IMR-90 (cell line): ENCODE measurements around the gene MYEOV. TPM values are rescaled to one million over a fixed set of nuclear protein-coding genes. Genes with fewer than 3 reads are reported as not detected.

ENCODE experiments used
- ATAC-seq: fragments of 200-7000 bp; cut with Tn5 transposase; 2 replicates; pipeline ENCODE4 v1.9.1; 2020; ENCODE audit warnings: low read depth, mild to moderate bottlenecking, moderate library complexity
- BruUV-seq: library from RNA; stranded (reverse); fragments of 400-500 nt; replicated peaks from 2 replicates; lab custom pipeline; 2021; lab: Mats Ljungman, UMichigan
- CTCF ChIA-PET: fragments of 300-600 bp; formaldehyde crosslinking; extraction: SDS; loops from one replicate; lab custom pipeline; 2021; ENCODE audit warnings: antibody characterized with exemption; lab: Yijun Ruan, JAX
- POLR2A ChIA-PET: fragments of 300-600 bp; sonication (Branson Sonifier 250); formaldehyde crosslinking; loops from one replicate; lab custom pipeline; 2022; ENCODE audit warnings: antibody characterized with exemption; ENCODE audit not compliant: unreplicated experiment; lab: Charles Lee
- DNase-seq: peaks from one replicate; pipeline ENCODE4 v3.0.0; 2013
- H2AFZ ChIP-seq: replicated peaks from 2 replicates; pipeline ENCODE3; 2013; ENCODE audit warnings: low read length, mild to moderate bottlenecking; ENCODE audit not compliant: poor library complexity
- H2AK5ac ChIP-seq: 2 replicates; pipeline ENCODE4 v1.6.1; 2013; ENCODE audit warnings: low read depth, low read length, inconsistent platforms
- H2AK9ac ChIP-seq: replicated peaks from 2 replicates; pipeline ENCODE3; 2013; ENCODE audit warnings: mild to moderate bottlenecking, low read depth, low read length, moderate library complexity; ENCODE audit not compliant: poor library complexity
- H2BK120ac ChIP-seq: 2 replicates; pipeline ENCODE4 v1.6.1; 2013; ENCODE audit warnings: low read depth, low read length, inconsistent platforms
- H2BK15ac ChIP-seq: 3 replicates; pipeline ENCODE4 v1.6.1; 2013; ENCODE audit warnings: low read depth, low read length, inconsistent platforms
- H2BK20ac ChIP-seq: 2 replicates; pipeline ENCODE4 v1.6.1; 2013; ENCODE audit warnings: low read depth, mild to moderate bottlenecking, inconsistent platforms, low read length, moderate library complexity
- H2BK5ac ChIP-seq: 2 replicates; pipeline ENCODE4 v1.6.1; 2013; ENCODE audit warnings: mild to moderate bottlenecking, low read depth, low read length, inconsistent platforms; ENCODE audit not compliant: poor library complexity, severe bottlenecking
- H3K14ac ChIP-seq: replicated peaks from 2 replicates; pipeline ENCODE4 v1.6.1; 2013; ENCODE audit warnings: low read depth, low read length, inconsistent platforms
- H3K18ac ChIP-seq: 2 replicates; pipeline ENCODE4 v1.6.1; 2013; ENCODE audit warnings: low read depth, low read length, control low read depth
- H3K23ac ChIP-seq: 2 replicates; pipeline ENCODE4 v1.6.1; 2013; ENCODE audit warnings: low read depth, low read length, inconsistent platforms
- H3K27ac ChIP-seq: 2 replicates; pipeline ENCODE4 v1.5.1; 2013; ENCODE audit warnings: mild to moderate bottlenecking, control low read depth, low read length; ENCODE audit not compliant: insufficient read depth
- H3K27me3 ChIP-seq: 2 replicates; pipeline ENCODE4 v1.6.1; 2013; ENCODE audit warnings: low read length; ENCODE audit not compliant: control insufficient read depth, insufficient read depth
- H3K36me3 ChIP-seq: 2 replicates; pipeline ENCODE4 v1.6.1; 2013; ENCODE audit warnings: low read length, mixed read lengths; ENCODE audit not compliant: control insufficient read depth, insufficient read depth
- H3K4ac ChIP-seq: 2 replicates; pipeline ENCODE4 v1.6.1; 2013; ENCODE audit warnings: low read depth, low read length, inconsistent platforms
- H3K4me1 ChIP-seq: 2 replicates; pipeline ENCODE4 v1.6.1; 2013; ENCODE audit warnings: low read length, mixed read lengths; ENCODE audit not compliant: control insufficient read depth, insufficient read depth
- H3K4me2 ChIP-seq: 2 replicates; pipeline ENCODE4 v1.6.1; 2013; ENCODE audit warnings: low read depth, mild to moderate bottlenecking, control low read depth, low read length, moderate library complexity
- H3K4me3 ChIP-seq: 2 replicates; pipeline ENCODE4 v1.5.1; 2013; ENCODE audit warnings: low read depth, mild to moderate bottlenecking, control low read depth, low read length, moderate library complexity; ENCODE audit not compliant: insufficient read depth
- H3K56ac ChIP-seq: 2 replicates; pipeline ENCODE4 v1.6.1; 2013; ENCODE audit warnings: low read length, inconsistent platforms; ENCODE audit not compliant: insufficient read depth; ENCODE audit errors: extremely low read depth
- H3K79me1 ChIP-seq, 2 experiments: 2 replicates each; pipeline ENCODE4 v1.6.1; 2013; ENCODE audit warnings: low read length in 2 of 2, inconsistent platforms in 1 of 2, low read depth in 1 of 2
- H3K9ac ChIP-seq: 2 replicates; pipeline ENCODE4 v1.6.1; 2013; ENCODE audit warnings: low read depth, low read length, control low read depth
- H3K9me1 ChIP-seq: 2 replicates; pipeline ENCODE4 v1.6.1; 2013; ENCODE audit warnings: low read length, inconsistent platforms; ENCODE audit not compliant: insufficient read depth
- H3K9me3 ChIP-seq: 2 replicates; pipeline ENCODE4 v1.6.1; 2013; ENCODE audit warnings: low read length; ENCODE audit not compliant: control insufficient read depth, insufficient read depth
- H4K20me1 ChIP-seq: 2 replicates; pipeline ENCODE4 v1.6.1; 2013; ENCODE audit warnings: low read length, inconsistent platforms; ENCODE audit not compliant: insufficient read depth
- H4K5ac ChIP-seq: 2 replicates; pipeline ENCODE4 v1.6.1; 2013; ENCODE audit warnings: mild to moderate bottlenecking, low read depth, low read length, control low read depth
- H4K8ac ChIP-seq, 2 experiments: 2 replicates each; pipeline ENCODE4 v1.6.1; 2013; ENCODE audit warnings: low read depth in 2 of 2, low read length in 2 of 2, control low read depth in 1 of 2, inconsistent platforms in 1 of 2
- H4K91ac ChIP-seq: 2 replicates; pipeline ENCODE4 v1.6.1; 2013; ENCODE audit warnings: low read depth, low read length, inconsistent platforms; ENCODE audit not compliant: insufficient read depth
- BHLHE40 ChIP-seq: fragments of 150-350 bp; IDR thresholded peaks from 2 replicates; pipeline ENCODE4 v1.6.1; 2016; ENCODE audit warnings: mild to moderate bottlenecking, low read depth, low read length
- CEBPB ChIP-seq: IDR thresholded peaks from 2 replicates; pipeline ENCODE4 v1.6.1; 2012; ENCODE audit warnings: low read depth, low read length, improper control_type of control experiment
- CHD1 ChIP-seq: IDR thresholded peaks from 2 replicates; pipeline ENCODE4 v1.6.1; 2012; ENCODE audit warnings: low read depth, low read length, improper control_type of control experiment
- CTCF ChIP-seq: conservative IDR thresholded peaks from 2 replicates; pipeline ENCODE4 v1.5.1; 2012; ENCODE audit warnings: mild to moderate bottlenecking, low read depth, low read length, improper control_type of control experiment
- FOS ChIP-seq: fragments of 150-350 bp; IDR thresholded peaks from 2 replicates; pipeline ENCODE4 v1.6.1; 2016; ENCODE audit warnings: low read depth, low read length
- MXI1 ChIP-seq: IDR thresholded peaks from 2 replicates; pipeline ENCODE4 v1.6.1; 2012; ENCODE audit warnings: low read depth, mild to moderate bottlenecking, low read length, moderate library complexity, borderline replicate concordance
- NFE2L2 ChIP-seq: fragments of 150-350 bp; IDR thresholded peaks from 2 replicates; pipeline ENCODE4 v1.6.1; 2016; ENCODE audit warnings: low read depth, mild to moderate bottlenecking, low read length
- POLR2A ChIP-seq: IDR thresholded peaks from 2 replicates; pipeline ENCODE4 v1.6.1; 2012; ENCODE audit warnings: mild to moderate bottlenecking, low read depth, low read length
- RAD21 ChIP-seq: IDR thresholded peaks from 2 replicates; pipeline ENCODE4 v1.6.1; 2012; ENCODE audit warnings: low read length, improper control_type of control experiment
- RCOR1 ChIP-seq: IDR thresholded peaks from 2 replicates; pipeline ENCODE4 v1.6.1; 2012; ENCODE audit warnings: mild to moderate bottlenecking, low read length, improper control_type of control experiment; ENCODE audit not compliant: insufficient replicate concordance
- RFX5 ChIP-seq: IDR thresholded peaks from 2 replicates; pipeline ENCODE4 v1.8.0; 2012; ENCODE audit warnings: low read depth, mild to moderate bottlenecking, low read length, moderate library complexity
- SMC3 ChIP-seq: fragments of 150-350 bp; IDR thresholded peaks from 2 replicates; pipeline ENCODE4 v1.6.1; 2016; ENCODE audit warnings: low read depth, mild to moderate bottlenecking, antibody characterized with exemption, low read length, moderate library complexity
- WGBS, 2 experiments: methylation state at CpG; one replicate each; pipeline versions ENCODE4 v1.1.5 to v1.1.7; 2013; ENCODE audit warnings: missing lambda C conversion rate in 2 of 2; ENCODE audit not compliant: insufficient read length in 1 of 2; ENCODE audit errors: extremely low coverage in 2 of 2; 5-methylcytosine and 5-hydroxymethylcytosine counted together
- dilution Hi-C: fragments of 300-500 bp; cut with HindIII; formaldehyde crosslinking; loops from one replicate; pipeline ENCODE4 v1.14.3; 2018; ENCODE audit warnings: low sequenced_read_pairs; ENCODE audit not compliant: unreplicated experiment
- in situ Hi-C: fragments of 300-500 bp; cut with MboI; formaldehyde crosslinking; loops from 3 replicates; pipeline ENCODE4 v1.14.3; 2019; ENCODE audit warnings: low sequenced_read_pairs, inconsistent platforms, mixed read lengths
- intact Hi-C: fragments of 100-400 bp; cut with micrococcal nuclease; formaldehyde crosslinking; loops from 2 replicates; pipeline ENCODE4 v1.10.0; 2022
- polyA plus RNA-seq, 3 experiments: library from polyadenylated mRNA; depleted of rRNA; stranded (reverse); fragments of >200 nt; gene quantifications; 2 replicates each; pipeline ENCODE4 v1.2.3, GENCODE V29; 2012; ENCODE audit warnings: low replicate concordance in 1 of 3
- total RNA-seq: library from RNA; depleted of rRNA; stranded (reverse); fragments of >200 nt; gene quantifications from 2 replicates; pipeline ENCODE4 v1.2.3, GENCODE V29; 2012
- TF ChIP-seq, protein P1 (sequence below): fragments of 150-350 bp; IDR thresholded peaks from 2 replicates; pipeline ENCODE4 v1.6.1; 2017; ENCODE audit warnings: mild to moderate bottlenecking, antibody characterized with exemption, low read length, low read depth

MYEOV gene
- total and polyA plus RNA-seq, 2 of the 4 experiments (the other 2 are of a cell fraction) = 5.8 to 6.8 TPM

DNA sequence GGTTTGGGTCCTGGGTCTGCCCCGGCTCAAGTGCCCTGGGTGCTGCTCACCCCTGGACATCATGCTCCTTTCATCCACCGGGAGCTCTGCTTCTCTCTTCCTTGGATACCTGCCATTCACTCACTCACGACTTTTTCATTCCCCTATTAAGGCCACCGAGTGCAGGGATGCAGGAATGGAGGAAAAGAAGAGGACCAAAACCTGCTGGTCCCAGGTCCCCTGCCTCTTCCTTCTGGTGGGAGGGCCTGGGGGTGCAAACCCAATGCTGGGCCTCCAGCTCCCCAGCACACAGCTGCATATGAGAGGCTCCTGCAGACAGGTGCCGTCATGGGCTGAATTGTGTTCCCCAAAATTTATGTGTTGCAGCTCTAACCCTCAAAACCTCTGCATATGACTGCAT, 36.8 kb upstream of the MYEOV start:
- H2AK9ac ChIP-seq = no peak overlapping the region
- DNase-seq (no peak), ATAC-seq (no peak)
- no peak overlapping the region for H2BK15ac ChIP-seq
- peaks cover 38% of the 10 kb centered on the region for H3K27me3 ChIP-seq
- H2AFZ ChIP-seq = no peak overlapping the region
- no peak overlapping the region for H3K9ac ChIP-seq
- dilution Hi-C loops (no loop called here), intact Hi-C loops (no loop called here), in situ Hi-C loops (no loop called here)
- H4K91ac ChIP-seq = no peak overlapping the region
- H3K4me3 ChIP-seq = no peak overlapping the region
- no peaks in the 10 kb centered on the region for H3K79me1 ChIP-seq
- H4K5ac ChIP-seq = no peak overlapping the region
- TF ChIP-seq, protein P1, sequence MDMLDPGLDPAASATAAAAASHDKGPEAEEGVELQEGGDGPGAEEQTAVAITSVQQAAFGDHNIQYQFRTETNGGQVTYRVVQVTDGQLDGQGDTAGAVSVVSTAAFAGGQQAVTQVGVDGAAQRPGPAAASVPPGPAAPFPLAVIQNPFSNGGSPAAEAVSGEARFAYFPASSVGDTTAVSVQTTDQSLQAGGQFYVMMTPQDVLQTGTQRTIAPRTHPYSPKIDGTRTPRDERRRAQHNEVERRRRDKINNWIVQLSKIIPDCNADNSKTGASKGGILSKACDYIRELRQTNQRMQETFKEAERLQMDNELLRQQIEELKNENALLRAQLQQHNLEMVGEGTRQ = no peak
- TF ChIP-seq MXI1 (no peak), RCOR1 (no peak), POLR2A (no peak), BHLHE40 (no peak), CHD1 (no peak), SMC3 (no peak), NFE2L2 (no peak), RFX5 (no peak), CTCF (no peak), CEBPB (no peak), RAD21 (no peak), FOS (no peak)
- no peak overlapping the region for H3K27ac ChIP-seq
- H3K23ac ChIP-seq = no peak overlapping the region
- no peak overlapping the region for H2BK20ac ChIP-seq
- ChIA-PET POLR2A (no interaction called here), CTCF (no interaction called here)
- H4K20me1 ChIP-seq = no peaks in the 10 kb centered on the region
- no peak overlapping the region for H3K14ac ChIP-seq
- 75% methylated on average over 2 of the region's 5 CpGs; no CpG with 5 or more reads in 1 of the 2 experiments for WGBS, 2 experiments
- H2BK120ac ChIP-seq = no peak overlapping the region
- no peak overlapping the region for H3K18ac ChIP-seq
- H3K4me1 ChIP-seq = no peaks in the 10 kb centered on the region
- H3K9me1 ChIP-seq = no peaks in the 10 kb centered on the region
- no peak overlapping the region for H3K56ac ChIP-seq
- no peak overlapping the region for H3K4me2 ChIP-seq
- H3K36me3 ChIP-seq = no peaks in the 10 kb centered on the region
- no peak overlapping the region for H3K4ac ChIP-seq
- H4K8ac ChIP-seq = no peak overlapping the region
- H2AK5ac ChIP-seq = no peak overlapping the region
- peaks cover 30% of the 10 kb centered on the region for H3K9me3 ChIP-seq
- BruUV-seq = no TSS peak
- no peak overlapping the region for H2BK5ac ChIP-seq
